ENCODE measurements around the gene PRKN.

PRKN gene

GRCh38 chr6:162200041-162200440, 527.5 kb downstream of the PRKN start:
- DNase-seq: no peak
- no peak overlapping the region for H3K27ac ChIP-seq
- H3K27me3 ChIP-seq: no peaks in the 10 kb centered on the region
- TF ChIP-seq CTCF (IDR thresholded peaks at IDR 0.05): no peak
- H3K4me3 ChIP-seq: no peak overlapping the region
- H3K9me3 ChIP-seq: no peaks in the 10 kb centered on the region
- intact Hi-C loops (cut with DNase I; ENCODE audit: low total_unique reads): no loop called here
- H3K36me3 ChIP-seq: no peaks in the 10 kb centered on the region
- H3K4me1 ChIP-seq: peaks cover 0 to 11% (median 4%) of the 10 kb centered on the region in 4 donors

GRCh38 chr6:162198925-162199324, 528.6 kb downstream of the PRKN start:
- H3K27ac ChIP-seq: no peak overlapping the region
- no peak overlapping the region for H3K4me3 ChIP-seq
- intact Hi-C loops (cut with DNase I; ENCODE audit: low total_unique reads): no loop called here
- H3K27me3 ChIP-seq: no peaks in the 10 kb centered on the region
- H3K9me3 ChIP-seq: no peaks in the 10 kb centered on the region
- peaks cover 0 to 11% (median 4%) of the 10 kb centered on the region in 4 donors for H3K4me1 ChIP-seq
- no peaks in the 10 kb centered on the region for H3K36me3 ChIP-seq
- no peak for DNase-seq
- no peak for TF ChIP-seq CTCF (IDR thresholded peaks at IDR 0.05)

GRCh38 chr6:162198076-162198475, 529.5 kb downstream of the PRKN start:
- intact Hi-C loops (cut with DNase I; ENCODE audit: low total_unique reads): no loop called here
- Histone ChIP-seq H3K27me3 (no peaks in the 10 kb centered on the region), H3K9me3 (no peaks in the 10 kb centered on the region), H3K36me3 (no peaks in the 10 kb centered on the region), H3K4me1 (peaks cover 0 to 11% (median 4%) of the 10 kb centered on the region in 4 donors), H3K4me3 (no peak overlapping the region), H3K27ac (no peak overlapping the region)
- no peak for TF ChIP-seq CTCF (IDR thresholded peaks at IDR 0.05)
- no peak for DNase-seq

- H3K4me1 ChIP-seq: no peaks in the 10 kb centered on the region
- no peaks in the 10 kb centered on the region for H3K9me3 ChIP-seq
- DNase-seq: no peak
- H3K4me3 ChIP-seq: no peak overlapping the region
- no peaks in the 10 kb centered on the region for H3K36me3 ChIP-seq
- no peaks in the 10 kb centered on the region for H3K27me3 ChIP-seq
- no peak for TF ChIP-seq CTCF (IDR thresholded peaks at IDR 0.05)
- intact Hi-C loops (cut with DNase I; ENCODE audit: low total_unique reads): no loop called here
- no peak overlapping the region for H3K27ac ChIP-seq
Measured at GRCh38 chr6:162195441-162195840, 532.1 kb downstream of the PRKN start.

GRCh38 chr6:162190981-162191380, 536.6 kb downstream of the PRKN start:
- TF ChIP-seq CTCF (IDR thresholded peaks at IDR 0.05): no peak

More at GRCh38 chr6:162190981-162191380, 536.6 kb downstream of the PRKN start:
- Histone ChIP-seq H3K4me1 (peaks cover 0 to 7% (median 0%) of the 10 kb centered on the region in 4 donors), H3K27ac (no peak overlapping the region), H3K4me3 (no peak overlapping the region), H3K36me3 (no peaks in the 10 kb centered on the region), H3K9me3 (no peaks in the 10 kb centered on the region), H3K27me3 (no peaks in the 10 kb centered on the region)
- intact Hi-C loops (cut with DNase I; ENCODE audit: low total_unique reads): no loop called here
- no peak for DNase-seq

All from tibial artery (tissue), 4 donors.